IPS-18a (cell line): ENCODE data around the gene ZKSCAN5.
A peak's percentile ranks its signal among the peaks of the same experiment; 100 is the strongest.
"Not testable (repeated sequence)": the region's sequence is repeated elsewhere in the genome, so short reads cannot be mapped to it uniquely, and the experiment has no call there.

Experiments
- H3K27ac ChIP-seq: one replicate; pipeline ENCODE4 v1.5.1; 2013; ENCODE audit warnings: low read length
- H3K27me3 ChIP-seq: one replicate; pipeline ENCODE4 v1.6.1; 2013; ENCODE audit warnings: mild to moderate bottlenecking, low read length; ENCODE audit not compliant: control insufficient read depth, insufficient read depth
- H3K36me3 ChIP-seq: one replicate; pipeline ENCODE4 v1.6.1; 2013; ENCODE audit warnings: low read depth, low read length; ENCODE audit not compliant: control insufficient read depth
- H3K4me1 ChIP-seq: one replicate; pipeline ENCODE4 v1.6.1; 2013; ENCODE audit warnings: low read depth, low read length; ENCODE audit not compliant: control insufficient read depth
- H3K4me3 ChIP-seq: one replicate; pipeline ENCODE4 v1.5.1; 2013; ENCODE audit warnings: low read length
- H3K9ac ChIP-seq: one replicate; pipeline ENCODE4 v1.6.1; 2013; ENCODE audit warnings: mild to moderate bottlenecking, low read length, moderate library complexity
- H3K9me3 ChIP-seq: one replicate; pipeline ENCODE4 v1.6.1; 2013; ENCODE audit warnings: low read depth, low read length; ENCODE audit not compliant: control insufficient read depth

Gene ZKSCAN5

DNA sequence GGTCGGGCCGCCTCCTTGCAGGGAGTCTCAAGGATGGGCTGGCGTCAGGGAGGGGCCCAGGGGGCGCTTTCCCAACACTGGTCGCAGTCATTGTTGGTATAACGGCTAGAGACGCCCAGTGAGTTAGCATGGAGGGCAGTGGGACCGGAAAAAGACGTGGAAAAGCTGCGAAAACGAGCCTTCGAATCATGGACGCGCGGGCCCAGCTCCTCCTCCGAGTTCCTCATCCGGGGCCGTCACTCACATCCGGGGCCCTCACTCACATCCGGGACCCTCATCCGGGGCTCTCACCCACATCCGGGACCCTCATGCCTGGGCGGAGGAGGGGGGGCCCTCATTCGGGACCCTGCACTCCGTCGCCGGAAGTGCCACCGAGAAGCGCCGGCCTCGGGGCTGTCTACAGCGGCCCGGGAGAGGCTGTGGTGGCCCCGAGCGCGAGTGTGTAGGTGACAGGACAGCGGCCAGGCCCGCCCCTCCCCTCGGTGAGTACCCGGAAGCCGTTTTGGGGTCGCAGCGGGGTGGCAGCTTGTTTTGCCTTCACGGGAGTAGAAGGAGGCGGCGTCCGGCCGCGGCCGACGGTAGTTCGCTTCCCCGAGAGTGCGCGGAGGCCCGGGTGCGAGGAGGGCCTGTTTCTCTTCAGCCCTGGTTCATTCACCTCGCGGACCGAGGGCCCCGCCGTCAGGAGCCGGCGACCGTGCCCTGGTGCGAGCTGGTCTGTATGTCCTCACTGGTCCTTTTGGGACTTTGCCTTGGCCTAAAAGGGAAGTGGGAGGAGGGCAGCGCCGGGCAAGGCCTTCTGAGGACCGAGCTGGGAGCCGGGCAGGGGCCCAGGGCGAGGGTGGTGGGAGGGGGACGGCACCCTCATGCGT is 54.1 kb downstream of the ZKSCAN5 start, which contains the start of gene ZNF655:
ZNF655 (plus strand) TSS at position 337 of the 869 bp plus-strand sequence. CDS start 1,918 bp downstream, outside the sequence.
- peak within 1 kb of the TSS; percentile 98 for H3K9ac ChIP-seq
- no peaks in the 10 kb centered on the region for H3K27me3 ChIP-seq
- H3K36me3 ChIP-seq = peaks cover 31% of the 10 kb centered on the region
- peak within 1 kb of the TSS; percentile 92 for H3K4me3 ChIP-seq
- no peaks in the 10 kb centered on the region for H3K9me3 ChIP-seq
- H3K4me1 ChIP-seq = no peaks in the 10 kb centered on the region
- peak within 1 kb of the TSS; percentile 92 for H3K27ac ChIP-seq

DNA sequence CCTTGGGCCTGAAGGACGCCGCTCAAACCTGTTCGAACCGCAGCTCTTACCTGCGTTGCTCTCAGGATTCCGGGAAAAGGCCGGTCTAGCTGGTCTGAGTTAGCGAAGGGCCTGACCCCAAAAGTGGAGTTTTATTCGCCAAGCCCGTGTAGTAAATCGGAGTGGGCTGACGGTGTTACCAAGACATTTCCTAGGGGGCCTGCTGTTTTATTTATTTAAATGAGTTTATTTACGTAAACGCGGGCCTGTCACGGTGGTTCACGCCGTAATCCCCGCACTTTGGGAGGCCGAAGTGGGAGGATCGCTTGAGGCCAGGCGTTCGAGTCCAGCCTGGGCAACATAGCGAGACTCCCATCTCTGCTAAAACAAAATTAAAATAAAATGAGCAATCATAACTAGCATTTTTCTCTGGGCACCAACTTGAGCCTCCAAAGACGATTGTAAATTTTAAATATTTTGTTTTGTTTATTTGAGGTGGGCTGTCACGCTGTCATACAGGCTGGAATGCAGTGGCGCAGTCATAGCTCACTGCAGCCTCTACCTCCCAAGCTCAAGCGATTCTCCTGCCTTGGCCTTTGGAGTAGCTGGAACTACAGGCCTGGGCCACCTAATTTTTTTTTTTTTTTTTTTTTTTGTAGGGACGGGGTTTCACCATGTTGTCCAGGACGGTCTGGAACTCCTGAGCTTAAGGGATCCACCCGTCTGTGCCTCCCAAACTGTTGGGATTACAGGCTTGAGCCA is 54.9 kb downstream of the ZKSCAN5 start:
- Histone ChIP-seq H3K4me1 (no peaks in the 10 kb centered on the region), H3K4me3 (peak overlapping the region; percentile 92), H3K27ac (peak overlapping the region; percentile 43), H3K9ac (peak overlapping the region; percentile 98), H3K9me3 (no peaks in the 10 kb centered on the region), H3K27me3 (no peaks in the 10 kb centered on the region), H3K36me3 (peaks cover 39% of the 10 kb centered on the region)

DNA sequence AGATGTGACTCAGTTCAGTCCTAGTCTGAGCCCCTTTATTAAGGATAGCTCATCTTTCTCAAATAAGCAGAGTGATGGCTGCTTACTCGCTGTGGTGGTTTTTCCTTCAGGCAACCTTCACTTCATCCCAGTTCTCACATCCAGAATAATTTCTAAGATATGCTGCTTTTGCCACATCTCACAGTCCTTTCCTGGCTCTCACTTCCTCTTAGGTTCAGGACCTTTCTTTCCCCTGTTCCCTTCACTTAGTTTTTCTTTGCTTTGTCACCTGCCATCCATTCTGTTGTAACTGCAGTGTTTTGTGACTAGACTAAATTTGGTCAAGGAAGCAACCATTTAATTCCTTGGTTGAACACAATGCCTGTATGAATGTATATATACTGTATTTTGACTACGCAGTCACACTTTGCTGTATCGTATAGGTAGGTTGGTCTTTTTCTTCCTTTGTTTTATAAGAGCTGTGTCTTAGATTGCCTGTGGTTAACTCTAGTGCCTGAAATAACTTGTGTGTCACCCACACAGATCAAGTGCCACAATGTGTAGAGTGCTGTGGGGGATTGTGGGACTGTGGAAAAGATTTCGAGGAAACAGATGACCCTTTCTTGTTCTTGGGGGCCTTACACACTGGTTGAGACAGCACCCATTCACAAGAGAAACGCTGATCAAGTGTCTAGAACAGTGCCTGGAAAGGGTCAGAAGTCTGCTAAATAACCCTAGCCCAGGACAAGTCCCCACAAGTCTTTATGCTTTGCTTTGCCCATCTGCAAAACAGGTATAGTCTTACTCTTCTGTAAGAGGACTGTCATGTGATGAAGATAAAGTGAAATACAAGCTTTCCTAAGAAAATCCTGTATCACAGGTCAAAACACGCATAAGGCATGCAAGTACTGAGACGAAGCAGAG is 56.6 kb downstream of the ZKSCAN5 start:
- H3K9ac ChIP-seq = no peak overlapping the region

DNA sequence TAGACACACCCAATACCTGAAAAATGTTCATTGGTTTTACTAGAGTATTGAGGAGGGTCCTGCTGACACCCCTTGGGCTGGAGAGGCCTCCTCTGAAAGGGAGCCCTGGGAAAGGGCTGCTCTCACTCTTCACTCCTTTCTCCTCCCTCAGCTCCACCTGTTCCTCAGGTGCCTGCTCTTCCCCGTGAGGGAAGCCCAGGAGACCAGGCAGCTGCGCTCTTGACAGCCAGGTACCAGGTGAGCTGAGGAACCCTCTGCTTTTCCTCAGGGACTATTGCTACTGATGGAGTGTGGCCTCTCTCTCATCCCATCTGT is 57.2 kb downstream of the ZKSCAN5 start:
- Histone ChIP-seq H3K9me3 (no peaks in the 10 kb centered on the region), H3K9ac (no peak overlapping the region), H3K27ac (no peak overlapping the region), H3K4me3 (no peak overlapping the region), H3K27me3 (no peaks in the 10 kb centered on the region), H3K4me1 (no peaks in the 10 kb centered on the region), H3K36me3 (peaks cover 59% of the 10 kb centered on the region)

More for the DNA sequence above, 56.6 kb downstream of the ZKSCAN5 start:
- no peaks in the 10 kb centered on the region for H3K27me3 ChIP-seq
- H3K4me3 ChIP-seq = no peak overlapping the region
- no peak overlapping the region for H3K27ac ChIP-seq
- H3K9me3 ChIP-seq = no peaks in the 10 kb centered on the region
- H3K4me1 ChIP-seq = no peaks in the 10 kb centered on the region
- H3K36me3 ChIP-seq = peaks cover 55% of the 10 kb centered on the region

DNA sequence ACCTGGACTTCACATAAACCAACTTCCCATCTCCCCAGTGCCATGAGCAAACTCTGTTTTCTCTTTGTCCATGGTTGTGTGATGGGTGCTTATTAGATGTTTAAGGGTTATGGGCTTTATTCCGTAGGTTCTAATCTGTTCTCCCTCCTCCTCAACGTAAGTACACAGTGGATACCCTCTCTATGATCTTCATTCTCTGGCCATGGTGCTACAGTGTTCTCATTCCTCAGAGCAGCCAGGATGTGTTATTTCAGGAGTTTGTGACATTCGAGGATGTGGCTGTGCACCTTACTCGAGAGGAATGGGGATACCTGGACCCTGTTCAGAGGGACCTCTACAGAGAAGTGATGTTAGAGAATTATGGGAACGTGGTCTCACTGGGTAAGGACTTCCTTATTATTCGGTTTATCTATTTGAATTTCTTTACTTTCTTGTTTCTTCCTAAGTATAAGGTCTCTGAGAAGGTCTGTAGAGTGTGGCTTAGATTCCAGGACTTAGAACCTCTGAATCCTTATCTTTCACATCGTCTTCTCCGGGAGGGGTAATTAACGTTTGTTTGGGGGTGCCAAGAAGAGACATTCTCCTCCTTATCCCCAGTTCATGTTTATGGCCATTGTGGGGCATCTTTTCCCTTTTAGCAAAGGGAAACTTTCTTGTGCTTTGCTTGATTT is 57.8 kb downstream of the ZKSCAN5 start:
- Histone ChIP-seq H3K36me3 (peaks cover 59% of the 10 kb centered on the region), H3K4me1 (no peaks in the 10 kb centered on the region), H3K27ac (no peak overlapping the region), H3K9me3 (no peaks in the 10 kb centered on the region), H3K27me3 (no peaks in the 10 kb centered on the region), H3K9ac (no peak overlapping the region), H3K4me3 (no peak overlapping the region)

DNA sequence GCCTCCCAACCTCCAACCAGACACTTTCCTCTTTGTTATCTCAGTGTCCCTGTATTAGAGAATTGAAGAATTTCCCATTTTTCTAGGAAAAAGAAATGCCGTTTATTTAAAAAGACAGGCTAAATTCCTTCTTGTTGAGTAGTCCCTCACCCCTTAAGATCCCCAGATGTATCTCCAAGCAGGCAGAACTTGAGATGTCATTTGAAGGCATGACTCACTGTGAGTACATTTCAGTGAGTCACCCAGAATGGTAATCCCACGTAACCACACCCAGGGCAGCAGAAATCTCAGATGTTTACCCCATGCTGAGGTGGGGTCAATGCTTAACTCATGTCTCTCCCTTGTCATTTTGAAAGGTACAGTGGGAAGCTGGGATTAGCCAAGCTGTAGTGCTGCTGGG is 58.4 kb downstream of the ZKSCAN5 start:
- Histone ChIP-seq H3K9ac (no peak overlapping the region), H3K4me1 (no peaks in the 10 kb centered on the region), H3K36me3 (peaks cover 59% of the 10 kb centered on the region), H3K27me3 (no peaks in the 10 kb centered on the region), H3K4me3 (no peak overlapping the region), H3K27ac (no peak overlapping the region), H3K9me3 (no peaks in the 10 kb centered on the region)

DNA sequence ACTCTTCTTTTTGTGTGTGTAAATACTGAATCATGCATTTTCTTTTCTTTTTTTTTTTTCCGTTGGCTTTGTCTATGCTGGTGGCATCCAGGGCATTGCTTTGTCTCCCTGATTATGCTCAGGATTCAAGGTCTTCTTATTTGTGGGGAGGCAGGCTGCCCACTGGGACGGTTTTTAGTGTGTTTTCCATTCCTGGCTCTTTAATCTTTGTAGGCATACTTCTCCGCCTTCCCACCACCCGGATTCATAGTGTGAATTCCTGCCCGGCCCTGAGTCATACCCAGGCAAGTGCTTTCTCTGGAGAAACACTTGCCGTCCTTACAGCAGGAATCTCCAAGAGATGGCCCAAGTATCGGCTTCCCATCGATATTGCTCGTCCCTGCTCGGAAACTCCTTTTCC is 59.2 kb downstream of the ZKSCAN5 start:
- Histone ChIP-seq H3K27me3 (no peaks in the 10 kb centered on the region), H3K36me3 (peaks cover 59% of the 10 kb centered on the region), H3K4me1 (no peaks in the 10 kb centered on the region), H3K9ac (no peak overlapping the region), H3K27ac (no peak overlapping the region), H3K4me3 (no peak overlapping the region), H3K9me3 (no peaks in the 10 kb centered on the region)

DNA sequence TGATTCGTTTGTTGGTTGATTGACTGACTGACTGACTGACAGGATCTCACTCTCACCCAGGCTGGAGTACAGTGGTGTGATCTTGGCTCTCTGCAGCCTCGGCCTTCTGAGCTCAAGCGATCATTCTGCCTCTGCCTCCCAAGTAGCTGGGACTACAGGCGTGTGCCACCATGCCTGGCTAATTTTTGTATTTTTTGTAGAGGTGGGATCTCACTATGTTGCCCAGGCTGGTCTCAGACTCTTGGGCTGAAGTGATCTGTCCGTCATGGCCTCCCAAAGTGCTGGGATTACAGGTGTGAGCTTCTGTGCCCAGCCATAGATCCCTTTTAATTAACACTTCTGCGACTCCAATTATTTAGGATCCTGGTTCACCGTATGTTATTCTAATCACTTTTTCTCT is 64.3 kb downstream of the ZKSCAN5 start:
- not testable (repeated sequence) for H3K27ac ChIP-seq, H3K9ac ChIP-seq, H3K9me3 ChIP-seq, H3K4me1 ChIP-seq, H3K4me3 ChIP-seq, H3K27me3 ChIP-seq
- peaks cover 59% of the 10 kb centered on the region for H3K36me3 ChIP-seq

DNA sequence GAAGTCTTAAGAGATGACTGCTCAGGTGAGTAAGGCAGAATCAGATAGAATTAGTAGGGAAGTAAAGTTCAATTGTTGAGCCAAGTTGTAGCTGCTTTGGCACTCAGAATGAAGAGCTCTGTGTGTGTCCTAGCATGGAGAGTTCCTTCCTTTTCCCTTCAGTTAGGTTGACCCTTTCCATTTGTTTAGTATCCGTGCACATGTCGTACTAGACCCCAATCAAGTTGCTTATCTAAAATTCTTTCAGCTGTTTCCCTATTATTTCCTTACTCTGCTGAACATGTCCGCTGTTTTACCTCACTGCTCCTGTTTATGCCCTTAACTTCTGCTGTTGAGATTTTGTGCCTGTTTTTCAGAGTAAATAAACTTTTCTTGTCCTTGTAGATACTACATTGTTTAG is 67.3 kb downstream of the ZKSCAN5 start:
- no peak overlapping the region for H3K9ac ChIP-seq
- no peaks in the 10 kb centered on the region for H3K9me3 ChIP-seq
- H3K4me1 ChIP-seq = peaks cover 18% of the 10 kb centered on the region
- no peak overlapping the region for H3K27ac ChIP-seq
- peaks cover 35% of the 10 kb centered on the region for H3K36me3 ChIP-seq
- H3K27me3 ChIP-seq = no peaks in the 10 kb centered on the region
- no peak overlapping the region for H3K4me3 ChIP-seq

DNA sequence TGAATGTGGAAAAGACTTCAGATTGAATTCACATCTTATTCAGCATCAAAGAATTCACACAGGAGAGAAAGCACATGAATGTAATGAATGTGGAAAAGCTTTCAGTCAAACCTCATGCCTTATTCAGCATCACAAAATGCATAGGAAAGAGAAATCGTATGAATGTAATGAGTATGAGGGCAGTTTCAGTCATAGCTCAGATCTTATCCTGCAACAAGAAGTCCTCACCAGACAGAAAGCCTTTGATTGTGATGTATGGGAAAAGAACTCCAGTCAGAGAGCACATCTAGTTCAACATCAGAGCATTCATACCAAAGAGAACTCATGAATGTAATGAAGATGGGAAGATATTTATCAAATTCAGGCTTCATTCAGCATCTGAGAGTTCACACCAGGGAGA is 68.8 kb downstream of the ZKSCAN5 start:
- peaks cover 35% of the 10 kb centered on the region for H3K36me3 ChIP-seq
- no peaks in the 10 kb centered on the region for H3K27me3 ChIP-seq
- no peak overlapping the region for H3K27ac ChIP-seq
- H3K9ac ChIP-seq = no peak overlapping the region
- H3K4me1 ChIP-seq = peaks cover 18% of the 10 kb centered on the region
- H3K4me3 ChIP-seq = no peak overlapping the region
- H3K9me3 ChIP-seq = no peaks in the 10 kb centered on the region

DNA sequence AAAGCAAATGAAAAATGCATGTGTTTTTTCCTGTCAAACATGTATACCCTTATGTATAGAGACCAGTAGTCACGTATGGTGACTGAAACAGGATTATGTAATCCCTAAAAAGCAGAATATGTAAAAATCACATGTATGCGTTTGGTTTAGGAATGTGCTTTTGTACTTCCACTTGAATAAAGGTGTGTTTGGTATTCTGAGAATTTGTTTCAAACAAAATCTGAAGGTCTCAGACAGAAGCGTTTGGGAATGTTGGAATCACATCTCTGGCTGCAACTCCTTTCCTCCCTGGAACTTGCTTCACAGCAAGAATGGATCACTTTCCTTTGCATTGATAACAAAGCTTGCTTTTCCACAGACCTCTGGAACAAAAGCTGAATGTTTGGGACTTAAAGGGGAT is 71.8 kb downstream of the ZKSCAN5 start:
- H3K4me3 ChIP-seq = no peak overlapping the region
- H3K9ac ChIP-seq = no peak overlapping the region
- no peak overlapping the region for H3K27ac ChIP-seq
- peaks cover 27% of the 10 kb centered on the region for H3K36me3 ChIP-seq
- peaks cover 22% of the 10 kb centered on the region for H3K4me1 ChIP-seq
- H3K9me3 ChIP-seq = no peaks in the 10 kb centered on the region
- no peaks in the 10 kb centered on the region for H3K27me3 ChIP-seq
